CD4-positive, alpha-beta T cell (primary cell): Measurements from ENCODE around the gene GRIN2A. TPM values are rescaled to one million over a fixed set of nuclear protein-coding genes. Genes with fewer than 3 reads are reported as not detected.

Experiments
- ATAC-seq: fragments of 200-7000 bp; cut with Tn5 transposase; one replicate; pipeline ENCODE4 v1.10.0; 2022; ENCODE audit warnings: mild to moderate bottlenecking; ENCODE audit not compliant: poor library complexity
- CTCF ChIA-PET: fragments of 350-600 bp; sonication (Branson Sonifier 250); formaldehyde crosslinking; loops from one replicate; lab custom pipeline; 2021; ENCODE audit warnings: antibody characterized with exemption, inconsistent platforms; lab: Charles Lee
- POLR2A ChIA-PET: fragments of 350-600 bp; sonication (Branson Sonifier 250); formaldehyde crosslinking; loops from one replicate; lab custom pipeline; 2021; ENCODE audit warnings: antibody characterized with exemption, inconsistent platforms; lab: Charles Lee
- DNase-seq, 14 experiments: peaks; one replicate each; pipeline ENCODE4 v3.0.0-alpha.2; 2013 to 2020; ENCODE audit warnings: mixed read lengths in 2 of 14
- H3K27ac ChIP-seq, 2 donors: one replicate each; pipeline versions ENCODE4 v1.5.1 to v1.7.0; 2013; ENCODE audit warnings: low read length in 2 of 2, low read depth in 1 of 2, mild to moderate bottlenecking in 1 of 2
- H3K27me3 ChIP-seq, 2 experiments: 1 replicate in 1 of 2; 2 replicates in 1 of 2; pipeline versions ENCODE4 v1.6.1 to v1.7.0; 2013; ENCODE audit warnings: low read length in 2 of 2, control low read depth in 1 of 2, mild to moderate bottlenecking in 1 of 2, moderate library complexity in 1 of 2; ENCODE audit not compliant: insufficient read depth in 2 of 2, control insufficient read depth in 1 of 2
- H3K36me3 ChIP-seq: one replicate; pipeline ENCODE4 v1.6.1; 2013; ENCODE audit warnings: low read length, control low read depth; ENCODE audit not compliant: insufficient read depth
- H3K4me1 ChIP-seq: one replicate; pipeline ENCODE4 v1.6.1; 2013; ENCODE audit warnings: low read length, control low read depth; ENCODE audit not compliant: insufficient read depth
- H3K4me3 ChIP-seq: one replicate; pipeline ENCODE4 v1.5.1; 2013; ENCODE audit warnings: mild to moderate bottlenecking, low read length, moderate library complexity
- H3K9me3 ChIP-seq, 2 experiments: 1 replicate in 1 of 2; 2 replicates in 1 of 2; pipeline versions ENCODE4 v1.6.1 to v1.7.0; 2013; ENCODE audit warnings: low read length in 2 of 2, mild to moderate bottlenecking in 2 of 2, control low read depth in 1 of 2, moderate library complexity in 1 of 2; ENCODE audit not compliant: control insufficient read depth in 1 of 2, insufficient read depth in 1 of 2
- H3K27ac Mint-ChIP-seq: one replicate; pipeline ENCODE4 v1.8.0; 2020; ENCODE audit warnings: mixed read lengths
- H3K27me3 Mint-ChIP-seq: one replicate; pipeline ENCODE4 v1.8.0; 2021; ENCODE audit warnings: mixed read lengths
- H3K36me3 Mint-ChIP-seq: one replicate; pipeline ENCODE4 v1.8.0; 2021; ENCODE audit warnings: low read depth, mixed read lengths
- H3K4me1 Mint-ChIP-seq: one replicate; pipeline ENCODE4 v1.8.0; 2021; ENCODE audit warnings: low read depth, mixed read lengths
- H3K4me3 Mint-ChIP-seq: one replicate; pipeline ENCODE4 v1.8.0; 2020; ENCODE audit warnings: mild to moderate bottlenecking, mixed read lengths
- H3K9me3 Mint-ChIP-seq: one replicate; pipeline ENCODE4 v1.8.0; 2020; ENCODE audit warnings: mixed read lengths
- intact Hi-C, 2 experiments: fragments of 100-400 bp; cut with DNase I in 1 of 2; cut with micrococcal nuclease in 1 of 2; formaldehyde crosslinking; loops; one replicate each; pipeline versions ENCODE4 v1.15.1 to v1.9.0; 2023 to 2025; cut with DNase I, micrococcal nuclease
- total RNA-seq, 174 experiments: library from RNA in 2 of 174; stranded (reverse) in 2 of 174; gene quantifications; one replicate each; pipeline ENCODE4 v1.2.3 and lab custom pipeline; 2021 to 2026
- TF ChIP-seq, protein P1 (sequence below): fragments of 200-600 bp; IDR thresholded peaks from one replicate; pipeline ENCODE4 v1.8.0; 2022; ENCODE audit warnings: antibody characterized with exemption, mild to moderate bottlenecking

Gene GRIN2A
- total RNA-seq, 2 experiments from 2014 or later: not detected

DNA sequence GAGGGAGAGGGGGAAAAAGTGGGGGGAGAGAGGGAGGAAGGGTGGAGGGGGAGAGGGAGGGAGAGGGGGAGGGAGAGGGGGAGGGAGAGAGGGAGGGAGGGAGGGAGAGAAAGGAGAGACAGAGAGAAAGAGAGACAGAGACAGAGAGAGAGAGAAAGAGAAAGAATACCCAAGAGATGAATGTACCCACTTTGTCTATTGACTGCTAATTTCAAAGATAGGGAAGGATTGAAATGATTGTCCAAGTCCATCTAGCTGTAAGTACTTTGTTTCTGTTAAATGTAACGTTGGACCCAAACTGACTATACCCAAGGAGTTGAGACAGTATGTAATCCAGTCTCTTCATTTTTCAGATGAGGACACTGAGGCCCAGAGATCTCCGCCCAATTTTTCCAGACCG is 374.9 kb downstream of the GRIN2A start:
- H3K36me3 ChIP-seq: no peaks in the 10 kb centered on the region
- H3K4me3 Mint-ChIP-seq: no peak overlapping the region
- H3K4me1 Mint-ChIP-seq: no peaks in the 10 kb centered on the region
- CTCF ChIA-PET: no interaction called here
- POLR2A ChIA-PET: no interaction called here
- peaks cover 0 to 23% of the 10 kb centered on the region in 2 experiments for H3K9me3 ChIP-seq
- DNase-seq (no peak), ATAC-seq (no peak)
- no peaks in the 10 kb centered on the region for H3K27me3 ChIP-seq
- H3K36me3 Mint-ChIP-seq: no peaks in the 10 kb centered on the region
- H3K4me1 ChIP-seq: no peaks in the 10 kb centered on the region
- no peak overlapping the region for H3K27ac ChIP-seq
- H3K9me3 Mint-ChIP-seq: peaks cover 7% of the 10 kb centered on the region
- TF ChIP-seq, protein P1, sequence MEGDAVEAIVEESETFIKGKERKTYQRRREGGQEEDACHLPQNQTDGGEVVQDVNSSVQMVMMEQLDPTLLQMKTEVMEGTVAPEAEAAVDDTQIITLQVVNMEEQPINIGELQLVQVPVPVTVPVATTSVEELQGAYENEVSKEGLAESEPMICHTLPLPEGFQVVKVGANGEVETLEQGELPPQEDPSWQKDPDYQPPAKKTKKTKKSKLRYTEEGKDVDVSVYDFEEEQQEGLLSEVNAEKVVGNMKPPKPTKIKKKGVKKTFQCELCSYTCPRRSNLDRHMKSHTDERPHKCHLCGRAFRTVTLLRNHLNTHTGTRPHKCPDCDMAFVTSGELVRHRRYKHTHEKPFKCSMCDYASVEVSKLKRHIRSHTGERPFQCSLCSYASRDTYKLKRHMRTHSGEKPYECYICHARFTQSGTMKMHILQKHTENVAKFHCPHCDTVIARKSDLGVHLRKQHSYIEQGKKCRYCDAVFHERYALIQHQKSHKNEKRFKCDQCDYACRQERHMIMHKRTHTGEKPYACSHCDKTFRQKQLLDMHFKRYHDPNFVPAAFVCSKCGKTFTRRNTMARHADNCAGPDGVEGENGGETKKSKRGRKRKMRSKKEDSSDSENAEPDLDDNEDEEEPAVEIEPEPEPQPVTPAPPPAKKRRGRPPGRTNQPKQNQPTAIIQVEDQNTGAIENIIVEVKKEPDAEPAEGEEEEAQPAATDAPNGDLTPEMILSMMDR: no peak
- no peaks in the 10 kb centered on the region for H3K27me3 Mint-ChIP-seq
- no peak overlapping the region for H3K4me3 ChIP-seq
- intact Hi-C loops: no loop called here
- H3K27ac Mint-ChIP-seq: no peak overlapping the region

DNA sequence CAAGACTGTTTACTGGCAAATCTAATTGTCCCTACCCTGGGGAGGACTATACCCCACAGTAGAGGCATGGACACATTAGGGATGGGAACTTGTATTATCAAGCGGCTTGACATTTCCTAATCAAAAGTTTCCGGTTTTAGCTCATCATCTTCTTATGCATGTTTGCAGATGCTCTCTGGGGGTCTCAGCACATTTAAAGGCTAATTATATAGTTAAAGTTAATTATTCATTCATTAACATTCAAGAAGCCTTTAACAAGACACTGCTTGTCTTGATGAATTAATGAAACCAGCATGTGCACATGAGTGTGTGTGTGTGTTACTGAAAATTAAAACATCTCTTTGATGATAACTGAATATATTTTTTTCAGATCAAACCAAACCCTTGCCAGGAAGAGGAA is 377.1 kb downstream of the GRIN2A start:
- no peaks in the 10 kb centered on the region for H3K4me1 Mint-ChIP-seq
- ATAC-seq: no peak
- no peak for DNase-seq
- TF ChIP-seq, protein P1: no peak
- Histone ChIP-seq H3K27ac (no peak overlapping the region), H3K36me3 (no peaks in the 10 kb centered on the region), H3K4me1 (no peaks in the 10 kb centered on the region), H3K27me3 (no peaks in the 10 kb centered on the region), H3K4me3 (no peak overlapping the region), H3K9me3 (peaks cover 0 to 18% of the 10 kb centered on the region in 2 experiments)
- ChIA-PET CTCF (no interaction called here), POLR2A (no interaction called here)
- no peak overlapping the region for H3K27ac Mint-ChIP-seq
- H3K36me3 Mint-ChIP-seq: no peaks in the 10 kb centered on the region
- H3K27me3 Mint-ChIP-seq: peaks cover 6% of the 10 kb centered on the region
- peaks cover 18% of the 10 kb centered on the region for H3K9me3 Mint-ChIP-seq
- H3K4me3 Mint-ChIP-seq: no peak overlapping the region
- intact Hi-C loops: no loop called here

DNA sequence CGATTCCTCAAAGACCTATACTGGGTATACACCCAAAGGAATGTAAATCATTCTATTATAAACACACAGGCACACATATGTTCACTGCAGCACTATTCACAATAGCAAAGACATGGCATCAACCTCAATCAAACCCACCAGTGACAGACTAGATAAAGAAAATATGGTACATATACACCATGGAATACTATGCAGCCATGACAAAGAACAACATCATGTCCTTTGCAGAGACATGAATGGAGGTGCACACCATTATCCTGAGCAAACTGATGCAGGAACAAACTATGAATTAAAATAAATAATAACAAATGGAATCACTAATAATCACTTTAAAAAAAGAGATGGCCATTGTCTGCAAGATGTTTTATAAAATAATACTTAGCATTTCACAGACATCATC is 380.1 kb downstream of the GRIN2A start:
- TF ChIP-seq, protein P1: no peak
- no peak for ATAC-seq
- no peak overlapping the region for H3K4me3 Mint-ChIP-seq

More for the DNA sequence above, 380.1 kb downstream of the GRIN2A start:
- no peak overlapping the region for H3K4me3 ChIP-seq
- Mint-ChIP-seq H3K36me3 (no peaks in the 10 kb centered on the region), H3K27me3 (peaks cover 6% of the 10 kb centered on the region), H3K4me1 (no peaks in the 10 kb centered on the region), H3K9me3 (peaks cover 18% of the 10 kb centered on the region), H3K27ac (no peak overlapping the region)
- CTCF ChIA-PET: no interaction called here
- no peaks in the 10 kb centered on the region for H3K27me3 ChIP-seq
- POLR2A ChIA-PET: no interaction called here
- intact Hi-C loops: no loop called here
- no peaks in the 10 kb centered on the region for H3K36me3 ChIP-seq
- peaks cover 0 to 11% of the 10 kb centered on the region in 2 experiments for H3K9me3 ChIP-seq
- H3K4me1 ChIP-seq: no peaks in the 10 kb centered on the region
- no peak for DNase-seq
- no peak overlapping the region for H3K27ac ChIP-seq
